Nephron progenitor cell (in vitro differentiated cells): ENCODE measurements around the gene TMOD3.
A peak's percentile ranks its signal among the peaks of the same experiment; 100 is the strongest.

ENCODE experiments used
- DNase-seq: peaks from one replicate; pipeline ENCODE4 v3.0.0; 2021
- H3K27ac Mint-ChIP-seq: 2 replicates; pipeline ENCODE4 v1.8.0; 2021; ENCODE audit warnings: mild to moderate bottlenecking, moderate library complexity, mixed read lengths
- H3K27me3 Mint-ChIP-seq: 2 replicates; pipeline ENCODE4 v1.8.0; 2021; ENCODE audit warnings: mild to moderate bottlenecking, low read depth, mixed read lengths; ENCODE audit not compliant: poor library complexity
- H3K36me3 Mint-ChIP-seq: 2 replicates; pipeline ENCODE4 v1.8.0; 2021; ENCODE audit warnings: low read depth, mixed read lengths
- H3K4me1 Mint-ChIP-seq: 2 replicates; pipeline ENCODE4 v1.8.0; 2021; ENCODE audit warnings: mixed read lengths
- H3K4me3 Mint-ChIP-seq: 2 replicates; pipeline ENCODE4 v1.8.0; 2021; ENCODE audit warnings: mild to moderate bottlenecking, moderate library complexity, mixed read lengths
- H3K9me3 Mint-ChIP-seq: 2 replicates; pipeline ENCODE4 v1.8.0; 2021; ENCODE audit warnings: mild to moderate bottlenecking, moderate library complexity, mixed read lengths
- TF ChIP-seq, protein P1 (sequence below): fragments of 200-600 bp; sonication (generic); IDR thresholded peaks from 2 replicates; pipeline ENCODE4 v1.5.0; 2021; ENCODE audit warnings: antibody characterized with exemption

TMOD3 gene

GRCh38 chr15:51793521-51794305, 35.7 kb upstream of the TMOD3 start:
- DNase-seq: no peak

GRCh38 chr15:51796847-51797401, 32.5 kb upstream of the TMOD3 start:
- no peaks in the 10 kb centered on the region for H3K36me3 Mint-ChIP-seq
- H3K4me3 Mint-ChIP-seq: no peak overlapping the region
- no peaks in the 10 kb centered on the region for H3K27me3 Mint-ChIP-seq
- H3K27ac Mint-ChIP-seq: no peak overlapping the region
- TF ChIP-seq, protein P1, sequence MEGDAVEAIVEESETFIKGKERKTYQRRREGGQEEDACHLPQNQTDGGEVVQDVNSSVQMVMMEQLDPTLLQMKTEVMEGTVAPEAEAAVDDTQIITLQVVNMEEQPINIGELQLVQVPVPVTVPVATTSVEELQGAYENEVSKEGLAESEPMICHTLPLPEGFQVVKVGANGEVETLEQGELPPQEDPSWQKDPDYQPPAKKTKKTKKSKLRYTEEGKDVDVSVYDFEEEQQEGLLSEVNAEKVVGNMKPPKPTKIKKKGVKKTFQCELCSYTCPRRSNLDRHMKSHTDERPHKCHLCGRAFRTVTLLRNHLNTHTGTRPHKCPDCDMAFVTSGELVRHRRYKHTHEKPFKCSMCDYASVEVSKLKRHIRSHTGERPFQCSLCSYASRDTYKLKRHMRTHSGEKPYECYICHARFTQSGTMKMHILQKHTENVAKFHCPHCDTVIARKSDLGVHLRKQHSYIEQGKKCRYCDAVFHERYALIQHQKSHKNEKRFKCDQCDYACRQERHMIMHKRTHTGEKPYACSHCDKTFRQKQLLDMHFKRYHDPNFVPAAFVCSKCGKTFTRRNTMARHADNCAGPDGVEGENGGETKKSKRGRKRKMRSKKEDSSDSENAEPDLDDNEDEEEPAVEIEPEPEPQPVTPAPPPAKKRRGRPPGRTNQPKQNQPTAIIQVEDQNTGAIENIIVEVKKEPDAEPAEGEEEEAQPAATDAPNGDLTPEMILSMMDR: no peak
- H3K4me1 Mint-ChIP-seq: peaks cover 10% of the 10 kb centered on the region
- no peak for DNase-seq
- H3K9me3 Mint-ChIP-seq: peaks cover 3% of the 10 kb centered on the region

More at GRCh38 chr15:51793521-51794305, 35.7 kb upstream of the TMOD3 start:
- Mint-ChIP-seq H3K27ac (no peak overlapping the region), H3K27me3 (no peaks in the 10 kb centered on the region), H3K4me1 (no peaks in the 10 kb centered on the region), H3K36me3 (no peaks in the 10 kb centered on the region), H3K9me3 (peaks cover 10% of the 10 kb centered on the region), H3K4me3 (no peak overlapping the region)
- TF ChIP-seq, protein P1: no peak

DNA sequence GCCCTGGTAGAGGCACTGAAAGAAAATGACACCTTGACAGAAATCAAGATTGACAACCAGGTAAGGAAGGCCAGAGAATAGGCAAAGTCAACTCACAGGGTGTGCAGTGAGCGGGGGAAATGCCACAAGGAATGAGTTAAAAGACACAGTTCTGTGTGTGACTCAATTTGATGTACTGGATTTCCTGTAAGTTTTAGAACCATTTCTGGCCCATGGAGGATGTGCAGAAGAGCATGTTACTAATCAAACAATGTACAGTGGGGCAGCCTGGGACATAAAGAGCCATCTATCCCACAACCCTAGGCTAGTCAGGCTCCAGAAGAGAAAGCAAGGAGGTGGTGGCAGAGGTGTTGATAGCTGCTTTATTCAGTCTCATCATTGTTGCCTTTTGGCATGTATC, 31.2 kb upstream of the TMOD3 start:
- no peak overlapping the region for H3K4me3 Mint-ChIP-seq
- TF ChIP-seq, protein P1: no peak
- H3K27me3 Mint-ChIP-seq: no peaks in the 10 kb centered on the region

GRCh38 chr15:51799282-51800252, 29.9 kb upstream of the TMOD3 start:
- Mint-ChIP-seq H3K4me3 (no peak overlapping the region), H3K4me1 (peaks cover 10% of the 10 kb centered on the region), H3K27me3 (no peaks in the 10 kb centered on the region), H3K27ac (no peak overlapping the region), H3K36me3 (no peaks in the 10 kb centered on the region), H3K9me3 (no peaks in the 10 kb centered on the region)
- TF ChIP-seq, protein P1: no peak
- no peak for DNase-seq

More for the DNA sequence above, 31.2 kb upstream of the TMOD3 start:
- no peak overlapping the region for H3K27ac Mint-ChIP-seq
- H3K4me1 Mint-ChIP-seq: peaks cover 10% of the 10 kb centered on the region
- H3K9me3 Mint-ChIP-seq: no peaks in the 10 kb centered on the region
- no peaks in the 10 kb centered on the region for H3K36me3 Mint-ChIP-seq
- DNase-seq: no peak

DNA sequence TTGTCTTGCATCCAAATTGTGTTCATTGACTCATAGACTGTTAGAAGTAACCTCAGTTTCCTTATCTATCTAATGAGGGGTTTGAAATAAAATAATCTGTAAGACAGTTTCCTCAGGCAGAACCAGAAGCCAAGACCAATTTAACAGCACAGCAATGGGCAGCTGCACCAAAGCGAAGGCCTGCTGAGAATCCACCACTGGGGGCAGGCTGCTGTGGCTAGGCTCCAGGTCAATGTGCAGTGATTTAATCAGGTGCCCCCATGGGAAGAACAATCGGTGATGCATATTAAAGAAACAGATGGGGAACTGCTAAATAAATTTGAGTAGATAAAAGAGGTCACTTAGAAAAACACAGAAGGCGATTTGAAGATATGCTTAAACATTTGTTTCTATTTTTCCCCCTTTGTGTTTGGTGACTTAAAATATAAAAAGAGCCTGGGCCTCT, 28.0 kb upstream of the TMOD3 start:
- Mint-ChIP-seq H3K4me1 (peaks cover 10% of the 10 kb centered on the region), H3K36me3 (no peaks in the 10 kb centered on the region), H3K4me3 (no peak overlapping the region), H3K27ac (no peak overlapping the region), H3K27me3 (no peaks in the 10 kb centered on the region), H3K9me3 (no peaks in the 10 kb centered on the region)
- DNase-seq: peak; percentile 40
- TF ChIP-seq, protein P1: peak; percentile 53
